BLaER1 treated with 17β-estradiol and CSF1 and Interleukin-3, amounts not matched to agents 10 nM and 100 nM (cell line): ENCODE data around the gene SLC26A4.

Source experiments
- H3K27ac ChIP-seq, 11 experiments: shearing (Covaris generic); formaldehyde crosslinking; 2 replicates each; pipeline ENCODE4 v1.8.1; 2022
- H3K27me3 ChIP-seq, 11 experiments: shearing (Covaris generic); formaldehyde crosslinking; 2 replicates each; pipeline ENCODE4 v1.8.1; 2022
- H3K36me3 ChIP-seq, 11 experiments: shearing (Covaris generic); formaldehyde crosslinking; 2 replicates each; pipeline ENCODE4 v1.8.1; 2022
- H3K4me1 ChIP-seq, 10 experiments: shearing (Covaris generic); formaldehyde crosslinking; 2 replicates each; pipeline ENCODE4 v1.8.1; 2022
- H3K4me2 ChIP-seq, 11 experiments: shearing (Covaris generic); formaldehyde crosslinking; 2 replicates each; pipeline ENCODE4 v1.8.1; 2022
- H3K4me3 ChIP-seq, 10 experiments: shearing (Covaris generic); formaldehyde crosslinking; 2 replicates each; pipeline ENCODE4 v1.8.1; 2022
- H3K9ac ChIP-seq, 11 experiments: shearing (Covaris generic); formaldehyde crosslinking; 2 replicates each; pipeline ENCODE4 v1.8.1; 2022
- H3K9me3 ChIP-seq, 11 experiments: shearing (Covaris generic); formaldehyde crosslinking; replicated peaks in 1 of 11; 2 replicates each; pipeline ENCODE4 v1.8.1; 2022
- H4K20me1 ChIP-seq, 11 experiments: shearing (Covaris generic); formaldehyde crosslinking; 2 replicates each; pipeline ENCODE4 v1.8.1; 2022
- Cebpa-rat ChIP-seq, 11 experiments: shearing (Covaris generic); IDR thresholded peaks; 2 replicates each; pipeline ENCODE4 v1.8.1; 2022

The SLC26A4 gene

DNA sequence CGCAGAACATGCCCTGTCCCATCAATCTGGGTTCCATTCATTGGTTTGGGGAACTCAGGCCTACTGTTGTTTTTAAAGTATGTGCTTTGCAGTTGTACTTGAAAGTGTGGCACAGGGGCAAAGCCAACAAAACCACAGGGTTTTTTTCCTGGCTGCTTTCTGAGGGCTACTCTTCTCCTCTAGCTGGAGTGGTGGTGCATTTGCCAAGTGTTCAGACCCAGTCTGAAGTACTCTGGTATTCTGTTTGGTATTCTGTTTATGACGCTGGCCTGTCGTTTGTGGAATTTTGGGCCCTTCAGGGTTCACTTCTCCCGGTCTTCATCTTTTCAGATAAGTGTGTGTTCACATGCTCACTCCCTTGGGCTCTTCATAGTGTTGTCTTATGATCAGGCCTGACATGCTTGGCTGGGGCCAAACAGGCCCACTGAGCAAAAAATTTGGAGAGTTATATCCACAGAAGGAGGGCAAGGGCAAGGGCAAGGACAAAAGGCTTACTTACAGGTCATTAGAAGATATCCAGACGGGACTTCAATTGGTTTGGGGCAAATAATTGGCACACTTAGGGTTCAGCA lies 26.3 kb downstream of the SLC26A4 start:
- Histone ChIP-seq H3K4me2 (no peak overlapping the region), H3K27me3 (no peaks in the 10 kb centered on the region)

DNA sequence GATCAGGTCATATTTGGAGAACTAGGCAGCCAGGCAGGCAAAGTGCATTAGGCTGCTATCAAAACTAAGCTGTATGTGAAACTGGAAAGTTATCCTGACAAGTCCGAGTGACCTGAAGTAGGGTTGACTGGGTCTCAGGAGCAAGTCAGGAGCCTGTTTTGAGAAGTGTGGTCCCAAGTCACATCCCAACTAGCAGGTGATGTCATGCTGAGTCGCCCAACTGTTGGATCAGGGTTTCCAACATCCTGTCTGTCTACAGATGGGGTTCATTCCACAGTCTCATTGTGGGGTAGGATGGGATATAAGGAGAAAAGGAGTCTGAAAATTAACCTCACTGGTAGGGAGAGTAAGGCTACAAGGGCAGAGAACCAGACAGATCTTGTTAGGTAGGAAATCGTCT lies 27.0 kb downstream of the SLC26A4 start:
- no peak for TF ChIP-seq Cebpa-rat (IDR thresholded peaks at IDR 0.05)
- Histone ChIP-seq H3K27me3 (no peaks in the 10 kb centered on the region), H3K27ac (no peak overlapping the region), H3K36me3 (no peaks in the 10 kb centered on the region), H3K9me3 (no peaks in the 10 kb centered on the region), H4K20me1 (no peaks in the 10 kb centered on the region), H3K4me1 (no peaks in the 10 kb centered on the region), H3K9ac (no peak overlapping the region), H3K4me2 (no peak overlapping the region), H3K4me3 (no peak overlapping the region)

More for the DNA sequence above, 26.3 kb downstream of the SLC26A4 start:
- H3K27ac ChIP-seq, result no peak overlapping the region
- no peaks in the 10 kb centered on the region for H4K20me1 ChIP-seq
- no peaks in the 10 kb centered on the region for H3K9me3 ChIP-seq
- H3K9ac ChIP-seq, result no peak overlapping the region
- no peaks in the 10 kb centered on the region for H3K36me3 ChIP-seq
- TF ChIP-seq Cebpa-rat (IDR thresholded peaks at IDR 0.05), result no peak
- H3K4me3 ChIP-seq, result no peak overlapping the region
- H3K4me1 ChIP-seq, result no peaks in the 10 kb centered on the region

DNA sequence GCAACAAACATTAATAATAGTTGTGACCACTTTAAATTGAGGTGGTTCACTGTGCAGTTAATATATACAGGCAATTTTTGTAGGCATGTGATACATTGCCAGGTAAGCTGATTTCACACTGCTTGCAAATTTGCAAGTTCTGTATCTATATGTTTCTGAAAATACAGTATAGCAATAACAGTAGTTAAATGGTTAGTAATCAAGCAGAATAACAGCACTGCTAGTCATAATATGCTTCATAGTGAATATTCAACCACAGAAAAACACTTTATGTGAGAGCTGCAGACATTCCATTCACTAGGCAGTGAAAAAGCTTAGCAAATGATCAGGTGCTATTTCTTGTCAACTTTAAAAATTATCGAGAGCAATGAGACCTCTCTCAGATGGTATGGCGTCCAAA lies 28.9 kb downstream of the SLC26A4 start:
- H3K4me2 ChIP-seq, result no peak overlapping the region
- no peaks in the 10 kb centered on the region for H3K4me1 ChIP-seq
- no peak overlapping the region for H3K9ac ChIP-seq
- no peak for TF ChIP-seq Cebpa-rat (IDR thresholded peaks at IDR 0.05)
- H3K4me3 ChIP-seq, result no peak overlapping the region
- H3K36me3 ChIP-seq, result no peaks in the 10 kb centered on the region
- H3K27ac ChIP-seq, result no peak overlapping the region
- H4K20me1 ChIP-seq, result no peaks in the 10 kb centered on the region
- no peaks in the 10 kb centered on the region for H3K9me3 ChIP-seq
- no peaks in the 10 kb centered on the region for H3K27me3 ChIP-seq

DNA sequence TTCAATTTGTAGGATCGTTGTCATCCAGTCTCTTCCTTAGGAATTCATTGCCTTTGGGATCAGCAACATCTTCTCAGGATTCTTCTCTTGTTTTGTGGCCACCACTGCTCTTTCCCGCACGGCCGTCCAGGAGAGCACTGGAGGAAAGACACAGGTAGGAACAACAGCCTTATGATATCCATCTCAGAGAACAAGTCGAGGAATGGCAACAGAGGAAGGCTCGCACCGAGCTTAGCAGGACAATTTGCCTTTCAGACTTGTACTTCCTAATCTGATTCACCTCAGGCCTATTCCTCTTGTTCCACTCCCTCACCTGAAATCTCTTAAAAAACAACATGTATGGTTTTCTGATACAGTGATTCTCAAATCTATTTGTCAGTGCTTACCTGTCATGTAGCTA lies 29.5 kb downstream of the SLC26A4 start:
- Histone ChIP-seq H3K4me1 (no peaks in the 10 kb centered on the region), H3K4me2 (no peak overlapping the region), H3K27me3 (no peaks in the 10 kb centered on the region), H3K9me3 (no peaks in the 10 kb centered on the region), H3K9ac (no peak overlapping the region), H3K4me3 (no peak overlapping the region), H3K36me3 (no peaks in the 10 kb centered on the region), H3K27ac (no peak overlapping the region), H4K20me1 (no peaks in the 10 kb centered on the region)
- no peak for TF ChIP-seq Cebpa-rat (IDR thresholded peaks at IDR 0.05)

DNA sequence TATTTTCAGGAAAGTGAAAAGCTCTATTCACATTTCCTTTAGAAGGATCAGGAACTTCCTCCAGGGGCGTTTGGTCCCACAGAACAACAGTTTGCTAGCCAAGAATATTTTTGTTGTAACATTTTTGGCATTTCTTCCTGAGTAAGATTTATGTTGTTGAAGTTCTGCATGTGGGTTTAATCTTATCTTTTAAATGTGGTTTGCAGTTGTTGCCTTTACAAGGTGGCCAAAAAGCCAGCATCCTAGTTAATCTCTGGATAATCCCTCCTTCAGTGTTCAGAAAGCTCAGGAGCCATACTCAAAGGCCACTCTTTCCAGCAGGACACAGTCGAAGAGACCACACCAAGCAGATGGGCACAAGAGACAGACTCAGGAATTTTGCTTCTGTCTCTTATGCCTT lies 30.0 kb downstream of the SLC26A4 start:
- Histone ChIP-seq H3K27ac (no peak overlapping the region), H3K4me2 (no peak overlapping the region), H3K27me3 (no peaks in the 10 kb centered on the region), H4K20me1 (no peaks in the 10 kb centered on the region), H3K4me1 (no peaks in the 10 kb centered on the region), H3K4me3 (no peak overlapping the region), H3K9ac (no peak overlapping the region), H3K36me3 (no peaks in the 10 kb centered on the region), H3K9me3 (no peaks in the 10 kb centered on the region)
- no peak for TF ChIP-seq Cebpa-rat (IDR thresholded peaks at IDR 0.05)

DNA sequence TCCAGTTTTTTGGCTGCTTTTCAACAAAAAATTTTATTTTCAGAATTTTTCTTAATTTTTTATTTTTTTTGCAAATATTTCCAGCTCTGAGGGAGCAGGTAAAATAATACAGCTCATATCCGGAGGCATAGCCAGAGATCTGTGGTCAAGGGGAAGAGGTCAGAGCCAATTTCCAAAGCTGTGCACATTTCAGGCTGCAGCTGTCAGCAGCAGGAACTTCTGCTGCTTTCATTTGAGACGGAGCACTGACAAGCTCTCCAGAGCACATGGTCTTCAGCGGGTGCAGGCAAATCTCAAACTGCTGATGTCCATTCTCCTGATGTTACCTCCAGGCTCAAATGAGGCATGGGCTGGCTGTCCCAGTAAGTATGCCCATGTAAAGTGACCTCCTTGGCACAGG lies 31.1 kb downstream of the SLC26A4 start:
- H4K20me1 ChIP-seq, result no peaks in the 10 kb centered on the region
- H3K4me1 ChIP-seq, result no peaks in the 10 kb centered on the region
- no peak for TF ChIP-seq Cebpa-rat (IDR thresholded peaks at IDR 0.05)
- no peak overlapping the region for H3K27ac ChIP-seq
- no peaks in the 10 kb centered on the region for H3K36me3 ChIP-seq
- H3K9ac ChIP-seq, result no peak overlapping the region
- no peaks in the 10 kb centered on the region for H3K9me3 ChIP-seq
- no peak overlapping the region for H3K4me3 ChIP-seq
- no peak overlapping the region for H3K4me2 ChIP-seq
- H3K27me3 ChIP-seq, result no peaks in the 10 kb centered on the region

DNA sequence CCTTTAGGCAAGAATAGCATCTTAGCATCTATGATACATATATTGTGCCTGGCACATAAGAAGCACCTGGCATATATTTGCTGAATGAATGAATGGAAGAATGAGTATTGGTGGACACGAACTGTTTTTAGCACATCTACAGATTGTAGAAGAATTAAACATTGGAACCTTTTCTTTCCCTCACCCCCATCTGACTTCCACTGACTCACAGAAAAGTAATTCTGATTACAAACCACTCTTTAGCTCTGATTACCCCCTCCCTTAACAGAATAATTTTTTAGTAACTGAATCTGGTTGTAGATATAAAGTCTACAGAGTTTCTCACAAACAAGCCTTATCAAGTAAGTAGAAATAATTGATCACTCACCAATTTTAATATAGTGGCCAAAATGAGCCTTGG lies 31.9 kb downstream of the SLC26A4 start:
- H3K9ac ChIP-seq, result no peak overlapping the region
- TF ChIP-seq Cebpa-rat (IDR thresholded peaks at IDR 0.05), result no peak
- no peaks in the 10 kb centered on the region for H3K36me3 ChIP-seq
- H3K4me3 ChIP-seq, result no peak overlapping the region
- no peak overlapping the region for H3K4me2 ChIP-seq
- no peaks in the 10 kb centered on the region for H3K4me1 ChIP-seq
- no peaks in the 10 kb centered on the region for H3K27me3 ChIP-seq
- H4K20me1 ChIP-seq, result no peaks in the 10 kb centered on the region
- no peaks in the 10 kb centered on the region for H3K9me3 ChIP-seq
- H3K27ac ChIP-seq, result no peak overlapping the region

DNA sequence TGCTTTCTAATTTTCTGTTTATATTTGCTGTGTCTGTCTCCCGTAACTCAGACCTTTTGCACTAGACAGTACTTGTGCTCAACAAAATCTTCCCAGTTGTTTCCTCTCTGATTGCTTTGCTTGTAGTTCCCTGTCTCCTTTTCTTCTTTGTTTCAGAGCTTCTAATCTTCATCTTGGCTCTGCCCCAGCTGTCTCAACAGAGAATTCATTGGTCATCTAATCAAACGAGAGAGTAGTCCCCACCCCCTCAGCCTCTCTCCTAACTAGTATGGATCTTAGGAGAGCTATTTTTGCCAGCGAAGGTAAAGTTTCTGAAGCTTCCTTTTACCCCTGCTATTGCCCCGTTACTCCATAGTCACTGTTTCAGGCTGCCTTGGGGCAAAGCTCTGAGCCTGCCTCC lies 32.8 kb downstream of the SLC26A4 start:
- H4K20me1 ChIP-seq, result no peaks in the 10 kb centered on the region
- no peak for TF ChIP-seq Cebpa-rat (IDR thresholded peaks at IDR 0.05)
- H3K27ac ChIP-seq, result no peak overlapping the region
- no peaks in the 10 kb centered on the region for H3K4me1 ChIP-seq
- H3K36me3 ChIP-seq, result no peaks in the 10 kb centered on the region
- no peak overlapping the region for H3K9ac ChIP-seq
- no peaks in the 10 kb centered on the region for H3K9me3 ChIP-seq
- H3K4me2 ChIP-seq, result no peak overlapping the region
- H3K27me3 ChIP-seq, result no peaks in the 10 kb centered on the region
- H3K4me3 ChIP-seq, result no peak overlapping the region

DNA sequence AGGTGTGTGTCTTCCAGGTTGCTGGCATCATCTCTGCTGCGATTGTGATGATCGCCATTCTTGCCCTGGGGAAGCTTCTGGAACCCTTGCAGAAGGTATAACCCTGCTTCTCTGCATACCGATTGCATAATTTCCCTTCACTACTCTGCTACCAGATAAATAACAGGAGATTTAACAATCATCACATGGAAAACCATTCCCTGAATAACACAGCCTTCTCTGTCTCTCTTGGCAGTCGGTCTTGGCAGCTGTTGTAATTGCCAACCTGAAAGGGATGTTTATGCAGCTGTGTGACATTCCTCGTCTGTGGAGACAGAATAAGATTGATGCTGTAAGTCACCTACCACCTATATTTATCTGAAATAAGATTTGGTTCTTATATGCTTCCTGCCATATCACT lies 33.8 kb downstream of the SLC26A4 start:
- Histone ChIP-seq H3K4me2 (no peak overlapping the region), H3K4me1 (no peaks in the 10 kb centered on the region), H4K20me1 (no peaks in the 10 kb centered on the region), H3K9me3 (no peaks in the 10 kb centered on the region), H3K27ac (no peak overlapping the region), H3K9ac (no peak overlapping the region), H3K27me3 (no peaks in the 10 kb centered on the region), H3K4me3 (no peak overlapping the region), H3K36me3 (no peaks in the 10 kb centered on the region)
- TF ChIP-seq Cebpa-rat (IDR thresholded peaks at IDR 0.05), result no peak

DNA sequence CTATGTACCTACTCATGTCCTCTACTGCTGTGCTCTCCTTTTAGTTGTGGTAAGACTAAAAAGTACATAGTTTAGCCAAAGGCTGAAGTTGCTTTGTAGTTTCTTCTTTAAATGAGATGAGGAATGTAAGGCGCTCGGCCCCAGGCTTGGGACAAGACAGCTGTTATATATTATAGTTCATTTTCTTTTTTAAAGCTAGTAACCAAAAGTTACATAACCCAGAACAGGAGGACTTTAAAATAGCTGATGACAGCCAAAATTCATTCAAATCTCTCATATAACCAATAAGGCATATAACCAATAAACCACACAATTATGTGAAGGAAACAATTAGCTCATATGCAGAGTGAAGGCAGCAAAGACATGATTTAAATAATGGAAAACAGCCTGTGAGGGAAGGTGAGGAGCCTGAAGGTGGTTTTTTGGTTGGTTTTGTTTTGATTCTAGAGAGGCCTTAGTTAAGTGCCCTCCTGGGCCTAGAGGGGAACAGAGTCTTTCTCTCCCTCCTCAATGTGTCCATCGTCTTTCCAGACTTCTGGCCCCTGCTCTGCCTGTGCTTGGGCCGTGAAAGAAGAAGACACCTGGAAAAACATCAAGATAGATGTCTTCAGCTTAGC lies 35.8 kb downstream of the SLC26A4 start:
- no peak overlapping the region for H3K4me2 ChIP-seq
- no peaks in the 10 kb centered on the region for H3K36me3 ChIP-seq
- H3K9ac ChIP-seq, result no peak overlapping the region
- no peaks in the 10 kb centered on the region for H3K4me1 ChIP-seq
- no peaks in the 10 kb centered on the region for H3K27me3 ChIP-seq
- no peaks in the 10 kb centered on the region for H3K9me3 ChIP-seq
- no peaks in the 10 kb centered on the region for H4K20me1 ChIP-seq
- no peak overlapping the region for H3K27ac ChIP-seq
- no peak for TF ChIP-seq Cebpa-rat (IDR thresholded peaks at IDR 0.05)
- H3K4me3 ChIP-seq, result no peak overlapping the region
